Caco-2 (cell line): Measurements from ENCODE around the gene ZDHHC22. TPM values are rescaled to one million over a fixed set of nuclear protein-coding genes. Genes with fewer than 3 reads are reported as not detected.

ENCODE experiments used
- BruUV-seq: library from RNA; stranded (reverse); fragments of 400-500 nt; replicated peaks from 2 replicates; lab custom pipeline; 2021; lab: Mats Ljungman, UMichigan
- CTCF ChIA-PET: fragments of 300-600 bp; sonication (Branson Sonifier 250); formaldehyde crosslinking; loops from one replicate; lab custom pipeline; 2022; ENCODE audit warnings: antibody characterized with exemption; lab: Charles Lee
- POLR2A ChIA-PET: fragments of 300-600 bp; sonication (Branson Sonifier 250); formaldehyde crosslinking; loops from one replicate; lab custom pipeline; 2022; ENCODE audit warnings: antibody characterized with exemption; lab: Charles Lee
- DNase-seq, 2 experiments: peaks; one replicate each; pipeline versions ENCODE4 v3.0.0 to v3.0.0-alpha.2; 2020 to 2022
- H3K27me3 ChIP-seq: replicated peaks from 2 replicates; pipeline ENCODE4 v1.6.0; 2011; ENCODE audit warnings: low read length; ENCODE audit not compliant: control insufficient read depth, insufficient read depth
- H3K36me3 ChIP-seq: 2 replicates; pipeline ENCODE4 v1.5.1; 2011; ENCODE audit warnings: low read length; ENCODE audit not compliant: control insufficient read depth, insufficient read depth
- H3K4me1 ChIP-seq: fragments of 250-450 bp; sonication (Bioruptor Pico); 2 replicates; pipeline ENCODE4 v1.5.1; 2020; ENCODE audit warnings: mild to moderate bottlenecking
- H3K4me3 ChIP-seq: 2 replicates; pipeline ENCODE4 v1.5.1; 2011; ENCODE audit warnings: low read depth, mild to moderate bottlenecking, control low read depth, low read length
- H3K9me3 ChIP-seq: fragments of 250-450 bp; sonication (Bioruptor Pico); 2 replicates; pipeline ENCODE4 v1.5.1; 2020; ENCODE audit warnings: mild to moderate bottlenecking, moderate library complexity
- H3K27ac Mint-ChIP-seq: one replicate; pipeline ENCODE4 v1.8.0; 2022; ENCODE audit warnings: mixed read lengths; ENCODE audit not compliant: unreplicated experiment
- H3K27me3 Mint-ChIP-seq: one replicate; pipeline ENCODE4 v1.8.0; 2022; ENCODE audit warnings: mixed read lengths; ENCODE audit not compliant: insufficient read depth, unreplicated experiment
- H3K36me3 Mint-ChIP-seq: one replicate; pipeline ENCODE4 v1.8.0; 2022; ENCODE audit warnings: mild to moderate bottlenecking, mixed read lengths; ENCODE audit not compliant: insufficient read depth, unreplicated experiment
- H3K4me1 Mint-ChIP-seq: one replicate; pipeline ENCODE4 v1.8.0; 2022; ENCODE audit warnings: low read depth, mixed read lengths; ENCODE audit not compliant: unreplicated experiment
- H3K4me3 Mint-ChIP-seq: one replicate; pipeline ENCODE4 v1.8.0; 2022; ENCODE audit warnings: mild to moderate bottlenecking, moderate library complexity, mixed read lengths; ENCODE audit not compliant: unreplicated experiment
- H3K9me3 Mint-ChIP-seq: one replicate; pipeline ENCODE4 v1.8.0; 2022; ENCODE audit warnings: mixed read lengths; ENCODE audit not compliant: unreplicated experiment
- intact Hi-C: fragments of 100-400 bp; cut with micrococcal nuclease; formaldehyde crosslinking; loops from one replicate; pipeline ENCODE4 v1.10.0; 2022; ENCODE audit not compliant: unreplicated experiment
- total RNA-seq: library from RNA; stranded (reverse); gene quantifications from 2 replicates; pipeline ENCODE4 v1.2.3, GENCODE V29; 2022
- TF ChIP-seq, protein P1 (sequence below), 2 experiments: fragments of 200-600 bp in 1 of 2; IDR thresholded peaks; 1 replicate in 1 of 2; 2 replicates in 1 of 2; pipeline versions ENCODE4 v1.5.1 to v1.8.0; 2011 to 2022; ENCODE audit warnings: antibody characterized with exemption in 1 of 2, control low read depth in 1 of 2, inconsistent platforms in 1 of 2, low read depth in 1 of 2, low read length in 1 of 2, mild to moderate bottlenecking in 1 of 2, moderate library complexity in 1 of 2; ENCODE audit not compliant: insufficient read depth in 1 of 2, severe bottlenecking in 1 of 2, unreplicated experiment in 1 of 2

The ZDHHC22 gene
- total RNA-seq, 1 experiment from 2014 or later = not detected

DNA sequence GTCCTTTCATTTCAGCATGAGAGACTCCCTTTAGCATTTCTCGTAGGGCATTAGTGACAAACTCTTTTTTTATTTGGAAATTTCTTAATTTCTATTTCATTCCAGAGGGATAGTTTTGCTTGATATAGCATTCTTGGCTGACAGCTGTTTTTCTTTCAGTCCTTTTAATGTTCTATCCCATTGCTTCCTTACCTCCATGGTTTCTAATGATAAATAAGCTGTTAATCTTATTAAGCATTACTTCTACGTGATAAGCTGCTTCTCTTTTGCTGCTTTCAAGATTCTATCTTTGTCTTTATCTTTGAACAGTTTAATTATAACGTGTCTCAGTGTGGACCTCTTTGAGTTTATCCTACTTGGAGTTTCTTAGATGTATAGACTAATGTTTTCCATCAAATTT lies 28.5 kb upstream of the ZDHHC22 start:
- ChIA-PET POLR2A (no interaction called here), CTCF (no interaction called here)
- no peak for DNase-seq
- intact Hi-C loops = no loop called here
- Mint-ChIP-seq H3K36me3 (no peaks in the 10 kb centered on the region), H3K4me3 (no peak overlapping the region), H3K9me3 (peaks cover 13% of the 10 kb centered on the region), H3K27me3 (peaks cover 3% of the 10 kb centered on the region), H3K27ac (no peak overlapping the region), H3K4me1 (no peaks in the 10 kb centered on the region)
- Histone ChIP-seq H3K4me3 (no peak overlapping the region), H3K9me3 (peaks cover 11% of the 10 kb centered on the region; the same call in 1 of the 2 replicates), H3K27me3 (no peaks in the 10 kb centered on the region; the same call in 1 of the 2 replicates), H3K4me1 (no peaks in the 10 kb centered on the region), H3K36me3 (no peaks in the 10 kb centered on the region)
- TF ChIP-seq, protein P1, sequence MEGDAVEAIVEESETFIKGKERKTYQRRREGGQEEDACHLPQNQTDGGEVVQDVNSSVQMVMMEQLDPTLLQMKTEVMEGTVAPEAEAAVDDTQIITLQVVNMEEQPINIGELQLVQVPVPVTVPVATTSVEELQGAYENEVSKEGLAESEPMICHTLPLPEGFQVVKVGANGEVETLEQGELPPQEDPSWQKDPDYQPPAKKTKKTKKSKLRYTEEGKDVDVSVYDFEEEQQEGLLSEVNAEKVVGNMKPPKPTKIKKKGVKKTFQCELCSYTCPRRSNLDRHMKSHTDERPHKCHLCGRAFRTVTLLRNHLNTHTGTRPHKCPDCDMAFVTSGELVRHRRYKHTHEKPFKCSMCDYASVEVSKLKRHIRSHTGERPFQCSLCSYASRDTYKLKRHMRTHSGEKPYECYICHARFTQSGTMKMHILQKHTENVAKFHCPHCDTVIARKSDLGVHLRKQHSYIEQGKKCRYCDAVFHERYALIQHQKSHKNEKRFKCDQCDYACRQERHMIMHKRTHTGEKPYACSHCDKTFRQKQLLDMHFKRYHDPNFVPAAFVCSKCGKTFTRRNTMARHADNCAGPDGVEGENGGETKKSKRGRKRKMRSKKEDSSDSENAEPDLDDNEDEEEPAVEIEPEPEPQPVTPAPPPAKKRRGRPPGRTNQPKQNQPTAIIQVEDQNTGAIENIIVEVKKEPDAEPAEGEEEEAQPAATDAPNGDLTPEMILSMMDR (IDR thresholded peaks at IDR 0.05; ENCODE audit: insufficient read depth in 1 of 2, low read depth in 1 of 2, low read length in 1 of 2, severe bottlenecking in 1 of 2, unreplicated experiment in 1 of 2) = no peak
- BruUV-seq = no TSS peak

DNA sequence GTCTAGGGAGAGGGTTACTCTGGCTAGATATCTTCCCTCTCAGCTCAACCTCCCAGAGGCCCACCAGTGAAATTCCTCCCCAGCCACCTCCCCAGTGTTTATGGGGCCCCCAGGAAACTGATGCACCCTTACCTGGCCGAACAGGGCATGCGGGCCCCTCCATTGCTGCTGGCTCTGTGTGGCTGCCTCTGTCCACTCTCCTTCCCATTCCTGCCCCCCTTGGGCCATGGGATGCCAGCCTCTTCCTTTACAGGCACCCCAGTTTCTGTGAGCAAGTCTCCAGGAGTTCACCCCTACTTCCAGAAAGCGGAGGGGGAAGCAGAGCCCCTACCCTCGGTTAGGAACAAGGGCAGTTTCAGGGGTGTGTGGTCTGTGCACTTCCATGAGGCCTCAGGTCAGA lies 19.4 kb upstream of the ZDHHC22 start:
- Mint-ChIP-seq H3K27me3 (peaks cover 6% of the 10 kb centered on the region), H3K36me3 (no peaks in the 10 kb centered on the region), H3K4me3 (no peak overlapping the region), H3K9me3 (no peaks in the 10 kb centered on the region), H3K4me1 (no peaks in the 10 kb centered on the region), H3K27ac (no peak overlapping the region)
- Histone ChIP-seq H3K4me1 (no peaks in the 10 kb centered on the region), H3K27me3 (no peaks in the 10 kb centered on the region), H3K36me3 (no peaks in the 10 kb centered on the region), H3K9me3 (no peaks in the 10 kb centered on the region), H3K4me3 (no peak overlapping the region)
- intact Hi-C loops = no loop called here
- ChIA-PET POLR2A (no interaction called here), CTCF (no interaction called here)
- TF ChIP-seq, protein P1 (IDR thresholded peaks at IDR 0.05; ENCODE audit: insufficient read depth in 1 of 2, low read depth in 1 of 2, low read length in 1 of 2, severe bottlenecking in 1 of 2, unreplicated experiment in 1 of 2) = no peak
- no peak for DNase-seq
- no TSS peak for BruUV-seq

DNA sequence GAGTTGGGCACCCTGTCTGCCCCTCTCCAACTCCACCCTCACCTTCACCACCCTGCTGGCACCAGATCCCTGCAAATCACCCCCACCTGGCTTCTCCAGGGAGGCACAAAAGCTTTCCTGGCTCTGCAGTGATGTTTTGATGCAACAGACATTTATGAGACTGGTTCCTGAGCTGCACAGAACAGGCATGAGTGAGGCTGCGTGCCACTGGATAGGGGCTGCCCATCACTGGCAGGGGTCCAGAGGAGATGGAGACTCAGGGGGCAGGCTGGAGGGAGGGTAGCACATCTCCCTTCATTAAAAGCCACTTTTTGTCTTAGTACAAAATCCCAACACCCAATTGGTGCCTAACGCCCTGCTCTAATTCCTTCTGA lies 17.3 kb upstream of the ZDHHC22 start:
- Histone ChIP-seq H3K4me3 (no peak overlapping the region), H3K9me3 (no peaks in the 10 kb centered on the region), H3K36me3 (no peaks in the 10 kb centered on the region), H3K27me3 (no peaks in the 10 kb centered on the region), H3K4me1 (no peaks in the 10 kb centered on the region)
- BruUV-seq = no TSS peak
- DNase-seq = no peak
- H3K36me3 Mint-ChIP-seq = no peaks in the 10 kb centered on the region
- ChIA-PET CTCF (no interaction called here), POLR2A (no interaction called here)
- TF ChIP-seq, protein P1 (IDR thresholded peaks at IDR 0.05; ENCODE audit: insufficient read depth in 1 of 2, low read depth in 1 of 2, low read length in 1 of 2, severe bottlenecking in 1 of 2, unreplicated experiment in 1 of 2) = no peak
- H3K4me1 Mint-ChIP-seq = no peaks in the 10 kb centered on the region
- no peaks in the 10 kb centered on the region for H3K9me3 Mint-ChIP-seq
- intact Hi-C loops = no loop called here
- peaks cover 12% of the 10 kb centered on the region for H3K27me3 Mint-ChIP-seq
- no peak overlapping the region for H3K27ac Mint-ChIP-seq
- H3K4me3 Mint-ChIP-seq = no peak overlapping the region
